IMR-90 (cell line): ENCODE results near the gene CNTNAP1.

ENCODE experiments used
- BHLHE40 ChIP-seq: fragments of 150-350 bp; IDR thresholded peaks from 2 replicates; pipeline ENCODE4 v1.6.1; 2016; ENCODE audit warnings: mild to moderate bottlenecking, low read depth, low read length
- CEBPB ChIP-seq: IDR thresholded peaks from 2 replicates; pipeline ENCODE4 v1.6.1; 2012; ENCODE audit warnings: low read depth, low read length, improper control_type of control experiment
- FOS ChIP-seq: fragments of 150-350 bp; IDR thresholded peaks from 2 replicates; pipeline ENCODE4 v1.6.1; 2016; ENCODE audit warnings: low read depth, low read length
- MAZ ChIP-seq: IDR thresholded peaks from 2 replicates; pipeline ENCODE4 v1.6.1; 2012; ENCODE audit warnings: low read depth, mild to moderate bottlenecking, low read length, improper control_type of control experiment, moderate library complexity, borderline replicate concordance
- MXI1 ChIP-seq: IDR thresholded peaks from 2 replicates; pipeline ENCODE4 v1.6.1; 2012; ENCODE audit warnings: low read depth, mild to moderate bottlenecking, low read length, moderate library complexity, borderline replicate concordance
- NFE2L2 ChIP-seq: fragments of 150-350 bp; IDR thresholded peaks from 2 replicates; pipeline ENCODE4 v1.6.1; 2016; ENCODE audit warnings: low read depth, mild to moderate bottlenecking, low read length
- POLR2A ChIP-seq: IDR thresholded peaks from 2 replicates; pipeline ENCODE4 v1.6.1; 2012; ENCODE audit warnings: mild to moderate bottlenecking, low read depth, low read length
- RAD21 ChIP-seq: IDR thresholded peaks from 2 replicates; pipeline ENCODE4 v1.6.1; 2012; ENCODE audit warnings: low read length, improper control_type of control experiment
- RCOR1 ChIP-seq: IDR thresholded peaks from 2 replicates; pipeline ENCODE4 v1.6.1; 2012; ENCODE audit warnings: mild to moderate bottlenecking, low read length, improper control_type of control experiment; ENCODE audit not compliant: insufficient replicate concordance
- SMC3 ChIP-seq: fragments of 150-350 bp; IDR thresholded peaks from 2 replicates; pipeline ENCODE4 v1.6.1; 2016; ENCODE audit warnings: low read depth, mild to moderate bottlenecking, antibody characterized with exemption, low read length, moderate library complexity
- TF ChIP-seq, protein P1 (sequence below): conservative IDR thresholded peaks from 2 replicates; pipeline ENCODE4 v1.5.1; 2012; ENCODE audit warnings: mild to moderate bottlenecking, low read depth, low read length, improper control_type of control experiment
- TF ChIP-seq, protein P2 (sequence below): fragments of 150-350 bp; IDR thresholded peaks from 2 replicates; pipeline ENCODE4 v1.6.1; 2016; ENCODE audit warnings: low read depth, mild to moderate bottlenecking, low read length, moderate library complexity, borderline replicate concordance
- TF ChIP-seq, protein P3 (sequence below): fragments of 150-350 bp; IDR thresholded peaks from 2 replicates; pipeline ENCODE4 v1.6.1; 2017; ENCODE audit warnings: mild to moderate bottlenecking, antibody characterized with exemption, low read length, low read depth

DNA sequence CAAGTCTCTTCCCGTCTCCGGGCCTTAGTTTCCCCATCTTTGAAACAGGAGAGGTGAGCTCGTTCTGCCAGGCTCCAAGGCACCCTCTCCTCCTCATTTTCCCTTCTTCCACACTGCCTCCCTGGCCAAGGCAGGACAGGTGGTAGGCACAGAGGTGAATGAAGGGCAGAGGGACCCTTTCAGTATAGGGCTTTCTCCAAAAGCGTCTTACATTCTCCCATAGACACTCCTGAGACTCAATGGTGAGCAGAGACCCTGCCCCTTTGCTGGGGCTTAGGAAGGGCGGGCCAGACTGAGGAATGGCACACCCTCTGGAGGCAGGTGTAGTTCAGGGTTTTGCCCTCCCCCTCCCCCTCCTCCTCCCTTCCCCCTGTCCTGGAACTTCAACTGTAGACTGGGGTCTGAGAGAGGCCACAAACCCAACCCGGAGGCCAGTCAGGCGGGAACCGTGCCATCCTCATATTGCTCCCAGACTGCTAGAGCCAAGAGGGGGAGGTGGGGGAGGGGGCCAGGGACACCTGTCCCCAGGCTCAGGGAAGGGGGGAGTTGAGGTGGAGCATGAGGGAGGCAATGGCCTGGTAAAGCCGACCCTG is 7.5 kb upstream of the CNTNAP1 start:
- TF ChIP-seq, protein P1, sequence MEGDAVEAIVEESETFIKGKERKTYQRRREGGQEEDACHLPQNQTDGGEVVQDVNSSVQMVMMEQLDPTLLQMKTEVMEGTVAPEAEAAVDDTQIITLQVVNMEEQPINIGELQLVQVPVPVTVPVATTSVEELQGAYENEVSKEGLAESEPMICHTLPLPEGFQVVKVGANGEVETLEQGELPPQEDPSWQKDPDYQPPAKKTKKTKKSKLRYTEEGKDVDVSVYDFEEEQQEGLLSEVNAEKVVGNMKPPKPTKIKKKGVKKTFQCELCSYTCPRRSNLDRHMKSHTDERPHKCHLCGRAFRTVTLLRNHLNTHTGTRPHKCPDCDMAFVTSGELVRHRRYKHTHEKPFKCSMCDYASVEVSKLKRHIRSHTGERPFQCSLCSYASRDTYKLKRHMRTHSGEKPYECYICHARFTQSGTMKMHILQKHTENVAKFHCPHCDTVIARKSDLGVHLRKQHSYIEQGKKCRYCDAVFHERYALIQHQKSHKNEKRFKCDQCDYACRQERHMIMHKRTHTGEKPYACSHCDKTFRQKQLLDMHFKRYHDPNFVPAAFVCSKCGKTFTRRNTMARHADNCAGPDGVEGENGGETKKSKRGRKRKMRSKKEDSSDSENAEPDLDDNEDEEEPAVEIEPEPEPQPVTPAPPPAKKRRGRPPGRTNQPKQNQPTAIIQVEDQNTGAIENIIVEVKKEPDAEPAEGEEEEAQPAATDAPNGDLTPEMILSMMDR: no peak
- no peak for TF ChIP-seq RAD21
- TF ChIP-seq MXI1: no peak
- no peak for TF ChIP-seq POLR2A
- TF ChIP-seq, protein P2, sequence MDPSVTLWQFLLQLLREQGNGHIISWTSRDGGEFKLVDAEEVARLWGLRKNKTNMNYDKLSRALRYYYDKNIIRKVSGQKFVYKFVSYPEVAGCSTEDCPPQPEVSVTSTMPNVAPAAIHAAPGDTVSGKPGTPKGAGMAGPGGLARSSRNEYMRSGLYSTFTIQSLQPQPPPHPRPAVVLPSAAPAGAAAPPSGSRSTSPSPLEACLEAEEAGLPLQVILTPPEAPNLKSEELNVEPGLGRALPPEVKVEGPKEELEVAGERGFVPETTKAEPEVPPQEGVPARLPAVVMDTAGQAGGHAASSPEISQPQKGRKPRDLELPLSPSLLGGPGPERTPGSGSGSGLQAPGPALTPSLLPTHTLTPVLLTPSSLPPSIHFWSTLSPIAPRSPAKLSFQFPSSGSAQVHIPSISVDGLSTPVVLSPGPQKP: no peak
- TF ChIP-seq MAZ: no peak
- no peak for TF ChIP-seq FOS
- TF ChIP-seq CEBPB: no peak
- no peak for TF ChIP-seq SMC3
- no peak for TF ChIP-seq NFE2L2
- TF ChIP-seq BHLHE40: no peak
- TF ChIP-seq, protein P3, sequence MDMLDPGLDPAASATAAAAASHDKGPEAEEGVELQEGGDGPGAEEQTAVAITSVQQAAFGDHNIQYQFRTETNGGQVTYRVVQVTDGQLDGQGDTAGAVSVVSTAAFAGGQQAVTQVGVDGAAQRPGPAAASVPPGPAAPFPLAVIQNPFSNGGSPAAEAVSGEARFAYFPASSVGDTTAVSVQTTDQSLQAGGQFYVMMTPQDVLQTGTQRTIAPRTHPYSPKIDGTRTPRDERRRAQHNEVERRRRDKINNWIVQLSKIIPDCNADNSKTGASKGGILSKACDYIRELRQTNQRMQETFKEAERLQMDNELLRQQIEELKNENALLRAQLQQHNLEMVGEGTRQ: no peak
- no peak for TF ChIP-seq RCOR1
